ENCODE measurements around the gene GRAMD1A. TPM values are rescaled to one million over a fixed set of nuclear protein-coding genes. Genes with fewer than 3 reads are reported as not detected.

Gene GRAMD1A
- total and polyA plus RNA-seq, 2 of the 8 experiments (the other 6 are each of a cell fraction or from before 2014, with no cell fraction given), result 113 to 154 TPM

DNA sequence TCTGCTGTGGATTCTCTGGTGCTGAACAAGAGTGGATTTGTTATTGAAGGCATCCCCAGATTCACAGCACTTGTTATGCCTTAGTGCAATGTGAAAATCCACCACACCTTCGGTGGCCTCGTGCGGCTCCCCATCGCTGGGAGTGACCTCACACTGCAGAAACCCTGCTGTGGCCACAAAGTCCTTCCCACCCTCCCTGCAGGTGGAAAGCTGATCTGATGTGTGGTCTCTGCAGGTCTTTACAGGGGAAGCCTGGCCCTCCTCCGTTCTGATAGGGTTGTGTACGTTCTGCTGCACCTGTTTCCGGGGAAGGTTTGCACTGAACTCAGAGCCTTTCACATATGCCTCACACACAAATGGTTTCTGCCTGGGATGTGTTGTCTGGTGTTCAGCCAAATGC lies 41.1 kb upstream of the GRAMD1A start:
- H2BK15ac ChIP-seq (ENCODE audit: low read length), result no peak overlapping the region
- H2BK120ac ChIP-seq (replicated peaks; ENCODE audit: low read depth, low read length), result no peak overlapping the region
- no peak overlapping the region for H4K91ac ChIP-seq (replicated peaks; ENCODE audit: insufficient read length, low read length)
- H3K4me2 ChIP-seq (ENCODE audit: insufficient read depth in 1 of 2, low read depth in 2 of 2, low read length in 2 of 2), result no peak overlapping the region
- peaks cover 5% of the 10 kb centered on the region; the same call in 1 of the 2 replicates for H3K23me2 ChIP-seq (ENCODE audit: low read depth, low read length)
- H3K23ac ChIP-seq (ENCODE audit: insufficient read length), result no peak overlapping the region
- POLR2A ChIA-PET (ENCODE audit: partially characterized antibody), result interaction anchor here (1.4 kb wide), 1 partner anchor 120 kb away, joined by 4 read pairs; no protein-coding TSS in a partner anchor
- H2AFZ ChIP-seq (ENCODE audit: low read length), result no peak overlapping the region
- H3K18ac ChIP-seq (ENCODE audit: extremely low read depth, low read length), result no peak overlapping the region
- no peak overlapping the region for H2AK5ac ChIP-seq (ENCODE audit: low read depth, low read length)
- no peak overlapping the region for H4K5ac ChIP-seq (ENCODE audit: insufficient read length, low read depth, low read length)
- H3K14ac ChIP-seq (ENCODE audit: insufficient read length), result no peak overlapping the region
- no peak for FAIRE-seq
- no peak overlapping the region for H2BK12ac ChIP-seq (ENCODE audit: low read depth, low read length)
- H3K4ac ChIP-seq (replicated peaks; ENCODE audit: insufficient read length, low read depth, low read length), result no peak overlapping the region
- H4K20me1 ChIP-seq (replicated peaks in 1 of 2; ENCODE audit: control insufficient read depth in 1 of 2, insufficient read depth in 2 of 2, low read length in 2 of 2), result peaks cover 0 to 3% of the 10 kb centered on the region in 2 experiments
- no peak overlapping the region for H4K8ac ChIP-seq (ENCODE audit: extremely low read depth, insufficient read depth, low read length)
- no peak for DNase-seq (ENCODE audit: low read depth in 1 of 2, low spot score in 2 of 2)
- peaks cover 0 to 11% (median 5%) of the 10 kb centered on the region in 4 experiments; a peak in 3 of 7 replicates for H3K27me3 ChIP-seq (replicated peaks in 1 of 4; ENCODE audit: control insufficient read depth in 3 of 4, extremely low read depth in 1 of 4, insufficient read depth in 3 of 4, low read length in 3 of 4)
- 89% methylated on average over 7 of the region's 7 CpGs; no CpG with 5 or more reads in 1 of the 2 experiments for WGBS, 2 experiments (ENCODE audit: extremely low coverage in 1 of 2, insufficient coverage in 1 of 2, insufficient read length in 1 of 2, insufficient replicate concordance in 2 of 2, low coverage in 1 of 2, low lambda C conversion rate in 2 of 2, missing lambda C conversion rate in 1 of 2)
- TF ChIP-seq CEBPB (IDR thresholded peaks at IDR 0.05; ENCODE audit: low read depth, low read length) (no peak), POLR2A (IDR thresholded peaks at IDR 0.05; ENCODE audit: control extremely low read depth in 1 of 2, low read depth in 2 of 2, low read length in 2 of 2) (no peak), NANOG (IDR thresholded peaks at IDR 0.05; ENCODE audit: insufficient read depth, low read depth, low read length, poor library complexity, severe bottlenecking) (no peak), CHD1 (IDR thresholded peaks at IDR 0.05; ENCODE audit: low read depth, low read length) (no peak), RFX5 (IDR thresholded peaks at IDR 0.05; ENCODE audit: borderline replicate concordance, low read depth, low read length) (no peak), MAFK (IDR thresholded peaks at IDR 0.05; ENCODE audit: low read depth, low read length) (no peak), SP4 (IDR thresholded peaks at IDR 0.05; ENCODE audit: low read length) (no peak)
- peaks cover 16 to 35% (median 25%) of the 10 kb centered on the region in 4 experiments for H3K36me3 ChIP-seq (ENCODE audit: control insufficient read depth in 2 of 4, insufficient read depth in 4 of 4, low read length in 3 of 4)
- H3K9ac ChIP-seq (replicated peaks in 1 of 4; ENCODE audit: extremely low read depth in 1 of 4, low read depth in 3 of 4, low read length in 3 of 4), result no peak overlapping the region
- peaks cover 0 to 5% (median under 1%) of the 10 kb centered on the region in 4 experiments; a peak in 2 of 7 replicates for H3K4me1 ChIP-seq (replicated peaks in 1 of 4; ENCODE audit: control insufficient read depth in 3 of 4, insufficient read depth in 4 of 4, low read length in 3 of 4)
- CTCF ChIA-PET (ENCODE audit: partially characterized antibody), result interaction anchor here (0.6 to 2.9 kb wide), 2 partner anchors 30 to 120 kb away, joined by 3 to 9 read pairs; no protein-coding TSS in a partner anchor
- H2BK5ac ChIP-seq (ENCODE audit: low read depth, low read length), result no peak overlapping the region
- peaks cover 0 to 16% of the 10 kb centered on the region in 2 experiments; a peak in 2 of 4 replicates for H3K79me2 ChIP-seq (ENCODE audit: control insufficient read depth in 1 of 2, insufficient read depth in 2 of 2, low read length in 2 of 2)
- H3K79me1 ChIP-seq (ENCODE audit: low read depth, low read length), result peaks cover 9% of the 10 kb centered on the region
- H2BK20ac ChIP-seq (ENCODE audit: low read length), result no peak overlapping the region
- H3K27ac ChIP-seq (ENCODE audit: low read depth, low read length), result no peak overlapping the region
- no peak overlapping the region for H3K4me3 ChIP-seq (ENCODE audit: extremely low read depth in 1 of 4, insufficient read depth in 2 of 4, low read depth in 3 of 4, low read length in 4 of 4)
- H3K56ac ChIP-seq (replicated peaks; ENCODE audit: insufficient read length, low read depth, low read length), result no peak overlapping the region
- H3K9me3 ChIP-seq (ENCODE audit: insufficient read depth in 2 of 2, low read depth in 1 of 2, low read length in 1 of 2), result peaks cover 39 to 54% of the 10 kb centered on the region in 2 experiments

Measured in H1 (cell line).